Hematopoietic multipotent progenitor cell (in vitro differentiated cells): ENCODE data around the gene CERK. TPM values are rescaled to one million over a fixed set of nuclear protein-coding genes. Genes with fewer than 3 reads are reported as not detected.
A peak's percentile ranks its signal among the peaks of the same experiment; 100 is the strongest.

Source experiments
- DNase-seq, 3 donors: peaks; one replicate each; pipeline ENCODE4 v3.0.0-alpha.2; 2011 to 2015; ENCODE audit warnings: low read depth in 2 of 3, low spot score in 2 of 3
- total RNA-seq: library from RNA; depleted of rRNA; stranded (reverse); fragments of >200 nt; gene quantifications from one replicate; pipeline ENCODE4 v1.2.3, GENCODE V29; 2012

CERK gene
- total RNA-seq, 1 donor: 56.0 TPM

DNA sequence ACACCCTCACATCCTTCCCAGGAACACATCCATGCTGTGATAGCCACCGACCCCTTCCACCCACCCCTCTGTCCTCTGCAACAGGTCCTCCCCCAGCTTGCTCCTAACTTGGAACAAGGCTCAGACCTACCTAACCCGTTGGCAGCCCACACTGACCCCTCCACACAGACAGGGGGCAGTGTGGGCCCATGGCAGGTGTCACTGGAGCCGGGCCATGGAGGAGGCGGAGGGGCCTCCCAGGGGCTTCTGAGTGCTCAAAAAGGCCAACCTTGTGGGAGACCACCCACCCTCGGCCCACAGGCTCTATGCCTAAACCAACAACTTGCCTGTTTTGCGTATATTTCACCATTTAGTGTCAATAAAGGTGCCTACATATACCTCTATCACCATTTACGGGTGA is 57.0 kb downstream of the CERK start:
- peak in 1 of 3 donors; percentile 39 for DNase-seq

DNA sequence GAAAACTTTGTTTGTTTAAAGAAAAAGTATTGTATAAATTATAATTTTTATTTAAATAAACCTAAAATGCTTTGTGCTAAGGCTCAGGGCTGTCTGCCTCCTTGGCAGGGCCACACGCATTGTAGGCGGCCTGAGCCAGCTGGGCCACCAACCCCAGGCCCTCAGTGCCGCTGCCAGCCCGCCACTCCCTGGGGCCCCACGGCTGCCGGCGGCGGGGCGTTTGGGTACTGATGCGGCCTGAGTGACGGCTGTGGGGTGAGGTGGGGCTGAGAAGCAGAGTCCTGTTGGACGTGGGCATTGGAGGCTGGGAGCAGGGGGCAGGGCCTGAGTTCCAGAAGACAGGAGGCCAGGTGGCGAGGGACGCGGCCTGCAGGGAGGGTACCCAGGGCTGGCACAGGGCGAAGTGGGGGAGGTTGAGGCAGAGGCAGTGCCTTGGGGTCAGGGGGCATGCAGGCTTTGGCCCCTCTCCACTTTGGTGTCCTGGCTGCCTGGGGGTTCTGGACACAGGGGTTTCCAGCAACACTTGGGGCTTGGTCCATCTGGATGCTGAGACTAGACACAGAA is 58.3 kb downstream of the CERK start:
- no peak for DNase-seq

DNA sequence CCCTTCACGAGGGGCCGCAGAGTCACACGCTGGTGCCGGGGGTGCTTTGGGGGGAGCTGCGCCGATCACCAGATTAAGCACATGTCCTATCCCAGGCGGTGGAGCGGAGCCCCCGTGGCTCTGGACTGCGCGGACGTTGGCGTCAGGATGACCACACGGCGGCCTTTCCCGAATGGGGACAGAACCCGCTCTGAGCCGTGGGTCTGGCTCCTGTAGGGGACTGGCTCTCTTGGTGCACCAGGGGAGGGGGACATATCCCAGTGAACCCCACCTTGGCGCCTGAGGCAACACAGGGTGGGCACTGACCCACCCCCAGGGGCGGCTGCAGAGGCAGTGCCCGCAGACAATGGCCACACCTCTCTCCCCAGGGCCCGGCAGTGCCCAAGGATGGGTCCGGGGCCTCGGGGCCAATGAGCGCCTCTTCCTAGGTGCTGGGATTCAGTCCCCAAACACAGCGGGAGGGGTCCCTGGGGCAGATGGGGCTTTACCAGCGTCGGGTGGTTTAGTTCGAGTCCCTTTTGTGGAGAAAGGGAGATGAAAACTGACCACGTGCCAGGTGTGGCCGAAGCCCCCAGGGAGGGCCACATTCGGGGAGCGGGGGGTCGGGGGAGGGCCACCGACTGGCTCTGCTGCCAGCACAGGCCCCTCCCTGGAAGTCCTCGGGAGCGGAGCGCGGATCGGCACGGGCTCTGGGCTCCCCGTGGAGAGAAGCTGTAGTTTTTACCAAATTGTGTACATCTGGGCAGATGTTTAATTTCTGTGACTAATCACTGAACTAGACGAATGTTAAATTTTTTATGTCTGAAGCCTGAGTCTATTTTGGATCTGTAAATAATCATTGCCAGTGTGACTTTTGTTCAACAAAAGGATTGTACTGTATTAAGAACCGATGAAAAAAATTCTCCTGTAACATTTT is 59.0 kb downstream of the CERK start:
- no peak for DNase-seq

DNA sequence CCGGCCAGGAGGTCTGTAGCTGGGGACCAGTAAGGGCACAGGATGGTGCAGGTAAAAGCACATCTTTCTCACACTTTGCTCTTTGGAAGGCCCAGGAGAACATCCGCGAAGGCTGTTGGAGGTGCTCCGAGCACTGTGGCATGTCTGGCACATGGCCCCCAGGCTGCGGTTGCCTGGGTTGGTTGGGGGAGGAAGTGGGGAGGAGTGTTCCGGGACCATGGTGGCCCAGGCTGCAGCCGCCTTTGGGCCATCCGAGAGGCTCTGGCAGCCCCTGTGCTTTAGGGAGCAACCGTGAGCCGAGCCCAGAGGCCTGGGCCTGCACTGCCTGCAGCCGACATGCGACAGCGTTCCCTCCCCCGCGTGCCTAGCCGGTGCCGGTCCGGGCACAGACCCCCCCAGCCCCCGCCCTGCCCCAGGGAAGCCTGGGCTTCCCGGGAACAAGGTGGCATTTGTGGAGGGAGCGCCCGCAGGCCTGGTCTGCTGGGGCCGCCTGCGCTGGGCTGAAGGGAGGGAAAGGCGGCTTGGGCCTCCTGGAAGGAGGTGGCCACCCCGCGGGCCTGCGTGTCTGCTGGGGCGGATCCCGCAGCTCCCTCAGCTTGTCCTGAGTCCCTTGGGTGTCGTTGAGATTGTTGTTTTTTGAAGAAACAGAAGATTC is 59.9 kb downstream of the CERK start:
- peak in 1 of 3 donors; percentile 57 for DNase-seq

DNA sequence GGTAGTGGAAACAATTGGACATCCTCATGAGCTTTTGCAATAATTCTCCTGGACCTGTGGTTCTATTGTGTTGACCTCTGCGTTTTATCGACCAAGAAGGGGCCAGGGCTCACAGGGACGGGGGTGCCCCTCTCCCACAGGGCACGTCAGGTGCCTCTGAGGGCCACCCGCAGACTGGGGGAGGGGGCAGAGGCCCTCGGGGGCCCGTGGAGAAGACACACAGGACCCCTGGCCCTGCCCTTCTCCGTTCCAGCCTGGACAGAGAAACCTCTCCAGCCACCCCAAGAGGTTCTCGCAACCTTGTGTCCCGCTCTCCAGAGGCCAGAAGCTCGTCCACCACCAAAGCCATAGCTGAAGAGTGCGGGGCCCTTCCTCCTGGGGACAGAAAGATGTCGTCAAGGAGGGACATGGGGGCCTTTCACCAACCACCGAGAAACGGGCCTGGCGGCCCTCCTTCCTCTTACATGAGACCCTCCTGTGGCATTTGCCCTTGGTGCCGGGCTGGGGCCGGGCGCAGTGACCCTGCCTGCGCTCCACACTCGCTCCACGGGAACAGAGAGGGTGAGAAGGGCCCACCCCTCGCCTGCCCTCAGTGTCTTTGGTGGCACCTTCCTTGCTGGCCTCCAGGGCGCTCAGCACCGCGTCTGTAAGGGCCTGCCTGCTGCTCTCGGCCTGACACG is 60.6 kb downstream of the CERK start:
- DNase-seq: no peak

DNA sequence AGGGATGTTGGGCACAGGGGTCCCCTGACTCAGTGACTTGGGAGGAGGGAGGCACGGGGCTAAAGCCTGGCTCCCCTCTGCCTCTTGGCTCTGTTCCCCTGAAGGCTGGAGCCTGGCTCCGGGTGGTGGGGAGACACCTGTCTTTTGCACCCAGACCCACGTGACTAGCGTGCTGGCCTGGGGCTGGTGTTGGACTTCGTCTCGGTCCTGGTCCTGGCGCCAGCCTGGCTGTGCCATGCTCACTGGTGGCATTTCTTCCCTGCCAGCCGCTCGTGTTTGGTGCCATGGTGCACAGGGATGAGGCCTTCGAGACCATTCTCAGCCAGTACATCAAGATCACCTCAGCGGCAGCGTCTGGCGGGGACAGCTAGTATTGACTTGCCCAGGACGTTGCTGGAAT is 61.2 kb downstream of the CERK start:
- no peak for DNase-seq

DNA sequence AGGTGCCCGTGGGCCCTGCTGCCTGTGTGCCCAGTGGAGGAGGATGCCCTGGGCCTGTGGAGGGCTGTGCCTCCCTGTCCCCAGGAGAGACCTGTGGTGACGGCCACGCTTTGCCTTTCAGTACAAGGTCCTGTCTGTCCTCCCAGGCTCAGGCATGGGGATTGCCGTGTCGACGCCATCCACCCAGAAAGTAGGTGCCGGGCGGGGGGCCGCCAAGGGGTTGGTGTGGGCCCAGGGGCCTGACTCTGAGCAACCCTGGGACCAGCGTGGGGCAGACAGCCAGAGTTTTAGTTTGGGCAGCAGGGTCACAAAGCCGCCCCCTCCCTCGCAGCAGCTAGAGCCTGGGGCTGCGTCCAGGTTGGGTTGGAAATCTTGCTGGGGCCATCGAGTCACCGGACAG is 61.6 kb downstream of the CERK start:
- DNase-seq: no peak

DNA sequence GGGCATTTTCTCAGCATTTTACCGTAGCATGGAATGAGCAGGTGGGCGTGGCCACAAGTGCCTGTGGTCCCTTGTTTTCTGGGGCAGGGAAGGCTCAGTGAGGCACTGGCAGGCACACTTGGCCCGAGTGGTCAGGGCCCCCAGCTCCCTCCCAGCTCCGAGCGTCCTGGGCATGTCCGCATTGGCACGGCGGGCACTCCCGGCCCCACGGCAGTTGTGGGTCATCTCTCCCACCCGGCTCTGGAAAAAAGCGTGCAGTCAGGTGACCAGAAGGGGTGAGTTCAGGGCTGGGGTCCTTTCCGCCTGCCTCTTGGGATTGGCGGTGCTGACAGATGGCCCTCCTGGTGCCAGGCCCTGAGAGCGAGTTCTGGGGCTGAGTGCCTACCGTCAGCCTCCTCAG is 62.1 kb downstream of the CERK start:
- DNase-seq: no peak

DNA sequence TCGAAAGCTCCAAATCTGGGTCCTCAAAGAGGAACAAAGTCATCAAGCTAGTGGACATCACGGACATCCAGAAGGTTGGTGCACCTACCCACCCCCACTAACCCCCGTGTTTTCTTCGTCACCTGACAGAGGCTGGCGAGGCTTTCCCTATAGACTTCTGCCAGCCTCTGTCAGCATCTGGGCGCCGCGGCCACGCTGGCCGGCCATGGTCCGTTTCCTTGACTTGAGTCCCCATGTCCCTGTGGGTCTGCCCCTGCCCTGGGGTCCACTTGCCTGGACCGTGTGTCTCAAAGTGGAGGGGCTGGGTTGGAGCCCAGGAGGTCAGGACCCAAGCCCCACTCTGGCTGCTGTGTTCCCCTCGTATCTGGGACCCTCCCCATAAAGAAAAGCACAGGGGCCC is 62.6 kb downstream of the CERK start:
- no peak for DNase-seq

DNA sequence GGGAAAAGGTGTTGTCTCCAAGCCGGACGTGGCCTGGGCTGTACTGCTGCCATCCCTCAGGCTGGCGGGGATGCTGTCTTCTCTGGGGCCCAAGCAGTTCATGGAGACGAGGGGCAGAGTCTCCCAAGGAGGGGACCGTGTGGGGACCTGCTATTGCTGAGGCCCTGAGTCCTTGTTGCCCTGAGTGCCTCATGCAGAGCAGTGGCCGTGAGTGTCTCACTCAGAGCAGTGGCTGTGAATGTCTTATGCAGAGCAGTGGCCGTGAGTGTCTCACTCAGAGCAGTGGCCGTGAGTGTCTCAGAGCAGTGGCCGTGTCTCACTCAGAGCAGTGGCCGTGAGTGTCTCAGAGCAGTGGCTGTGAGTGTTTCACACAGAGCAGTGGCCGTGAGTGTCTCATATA is 63.1 kb downstream of the CERK start:
- DNase-seq: peak in 1 of 3 donors; percentile 20

DNA sequence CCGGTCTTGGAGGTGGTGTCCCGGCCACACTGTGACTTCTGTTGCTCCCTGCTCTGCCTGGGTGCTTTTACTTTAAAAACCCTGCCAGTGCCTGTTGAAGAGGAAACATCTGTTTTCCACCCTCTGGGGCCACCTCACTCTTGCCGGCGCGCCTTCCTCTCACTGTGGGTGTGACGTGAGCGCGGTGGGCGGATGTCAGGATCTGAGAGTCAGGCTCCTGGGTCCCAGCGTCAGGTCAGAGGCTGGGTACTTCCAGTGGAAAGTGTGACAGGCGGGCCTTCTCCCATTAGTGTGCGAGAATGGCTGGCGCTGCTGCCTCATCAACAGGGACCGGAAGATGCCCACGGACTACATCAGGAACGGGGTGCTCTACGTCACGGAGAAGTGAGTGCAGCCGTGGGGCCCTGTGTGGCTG is 63.7 kb downstream of the CERK start:
- peak; percentile 62 to 99 (median 96) for DNase-seq

DNA sequence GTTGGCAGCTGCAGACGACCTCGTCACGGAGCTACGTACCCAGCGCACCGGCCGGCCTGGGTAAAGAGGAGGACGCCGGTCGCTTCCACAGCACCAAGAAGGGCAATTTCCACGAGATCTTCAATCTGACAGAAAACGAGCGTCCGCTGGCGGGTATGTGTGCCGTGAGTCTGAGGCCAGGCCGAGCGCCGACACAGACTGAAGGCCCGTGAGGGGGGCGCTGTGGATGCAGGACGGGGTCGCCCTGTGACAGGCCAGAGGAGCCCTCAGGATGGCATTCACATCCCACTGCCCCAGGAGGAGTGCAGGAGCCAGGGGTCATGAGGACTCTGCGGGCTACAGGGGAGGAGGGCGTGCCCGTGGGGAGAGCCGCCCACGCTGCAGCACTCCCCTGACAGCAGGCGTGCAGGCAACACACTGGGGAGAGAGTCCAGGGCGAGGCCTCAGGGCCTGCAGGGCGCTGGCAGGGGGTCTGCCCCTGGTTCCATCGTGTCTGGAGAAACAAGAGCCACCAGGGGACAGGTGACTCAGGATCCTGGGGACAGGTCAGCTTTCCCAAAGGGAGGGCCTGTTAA is 64.3 kb downstream of the CERK start:
- DNase-seq: no peak

DNA sequence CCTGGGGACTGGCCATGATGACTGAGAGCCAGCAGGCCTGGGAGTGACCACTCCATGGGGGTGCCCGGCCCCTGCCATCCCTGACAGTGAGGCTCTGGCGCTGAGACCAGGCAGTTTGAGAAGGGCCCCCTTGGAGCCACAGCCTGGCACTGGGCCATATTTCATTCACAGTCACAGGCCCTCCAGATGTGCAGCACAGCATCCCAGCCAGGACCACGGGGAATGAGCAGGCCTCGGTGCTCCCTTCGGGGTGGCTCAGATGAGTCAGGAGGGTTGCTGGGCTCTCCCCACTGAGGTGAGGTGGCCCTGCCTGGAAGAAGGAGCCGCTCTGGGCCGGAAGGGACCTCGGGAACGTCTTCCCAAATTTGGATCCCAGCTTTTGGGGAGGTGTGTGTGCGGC is 64.8 kb downstream of the CERK start:
- DNase-seq: peak in 1 of 3 donors; percentile 45

DNA sequence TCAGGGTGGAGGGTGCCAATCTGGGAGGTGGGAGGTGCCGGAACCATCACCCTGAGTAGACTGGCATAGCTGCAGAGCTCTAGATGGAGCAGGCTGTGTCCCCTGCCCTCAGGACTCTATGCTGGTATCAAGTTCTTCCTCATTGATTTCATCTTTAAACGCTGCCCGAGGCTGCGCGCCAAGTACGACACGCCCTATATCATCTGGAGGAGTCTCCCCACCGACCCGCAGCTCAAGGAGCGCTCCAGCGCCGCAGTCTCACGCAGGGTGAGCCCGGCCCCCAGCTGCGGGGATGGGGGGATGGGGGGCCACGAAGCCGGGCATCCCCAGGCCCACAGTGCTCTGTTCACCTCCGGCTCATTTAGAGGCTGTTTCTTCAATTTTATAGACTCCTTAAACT is 65.3 kb downstream of the CERK start:
- peak in 1 of 3 donors; percentile 48 for DNase-seq

DNA sequence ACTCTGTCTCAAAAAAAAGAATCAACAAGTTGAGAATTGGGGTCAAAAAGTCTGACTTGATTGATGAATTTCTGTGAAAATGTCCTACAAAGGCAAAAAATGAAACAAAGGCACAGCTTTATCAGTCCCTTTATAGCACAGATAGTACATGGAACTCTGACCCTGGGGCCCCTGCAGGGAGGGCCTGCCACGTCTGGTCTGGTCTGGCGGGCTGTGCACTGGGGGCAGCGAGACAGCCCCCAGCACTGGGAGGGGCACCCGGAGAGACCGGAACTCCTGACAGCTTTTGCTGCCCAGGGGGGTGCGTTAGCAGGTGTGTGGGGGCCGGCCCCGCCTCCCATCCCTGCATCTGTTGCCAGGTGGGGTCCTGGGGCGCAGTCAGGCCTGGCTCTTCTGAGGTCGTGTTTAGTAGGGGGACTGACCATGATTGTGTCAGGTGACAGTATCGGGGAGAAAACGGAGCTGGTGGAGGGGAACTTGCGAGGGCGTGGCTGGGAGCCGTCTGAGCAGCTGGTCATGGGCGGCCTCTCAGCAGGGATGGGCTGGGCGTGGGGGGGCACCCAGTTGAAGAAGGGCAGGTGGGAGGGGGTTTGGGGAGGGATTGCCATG is 66.1 kb downstream of the CERK start:
- DNase-seq: no peak

DNA sequence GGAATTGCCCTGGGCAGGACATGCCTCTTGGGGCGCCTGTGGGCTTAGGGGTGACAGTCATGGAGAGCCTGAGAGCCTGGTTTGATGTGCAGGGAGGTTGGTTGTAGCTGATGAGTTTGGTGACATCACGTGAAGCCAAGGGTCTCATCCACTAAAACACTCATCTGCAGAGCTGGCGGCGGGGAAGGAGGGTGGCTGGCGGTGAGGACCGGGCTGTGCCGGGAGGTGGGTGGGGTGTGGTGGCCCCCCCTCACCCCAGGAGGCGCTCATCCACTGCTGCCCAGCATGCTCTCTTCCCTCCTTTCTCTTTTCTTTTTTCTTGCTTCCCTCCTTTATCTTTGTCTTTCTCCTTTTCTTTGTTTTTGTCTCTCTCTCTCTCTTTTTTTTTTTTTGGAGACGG is 68.9 kb downstream of the CERK start:
- no peak for DNase-seq

DNA sequence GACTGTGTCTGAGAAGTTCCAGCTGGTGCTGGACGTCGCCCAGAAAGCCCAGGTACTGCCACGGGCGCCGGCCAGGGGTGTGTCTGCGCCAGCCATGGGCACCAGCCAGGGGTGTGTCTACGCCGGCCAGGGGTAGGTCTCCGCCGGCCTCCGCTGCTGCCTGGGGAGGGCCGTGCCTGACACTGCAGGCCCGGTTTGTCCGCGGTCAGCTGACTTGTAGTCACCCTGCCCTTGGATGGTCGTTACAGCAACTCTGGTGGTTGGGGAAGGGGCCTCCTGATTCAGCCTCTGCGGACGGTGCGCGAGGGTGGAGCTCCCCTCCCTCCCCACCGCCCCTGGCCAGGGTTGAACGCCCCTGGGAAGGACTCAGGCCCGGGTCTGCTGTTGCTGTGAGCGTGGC is 69.9 kb downstream of the CERK start:
- no peak for DNase-seq

DNA sequence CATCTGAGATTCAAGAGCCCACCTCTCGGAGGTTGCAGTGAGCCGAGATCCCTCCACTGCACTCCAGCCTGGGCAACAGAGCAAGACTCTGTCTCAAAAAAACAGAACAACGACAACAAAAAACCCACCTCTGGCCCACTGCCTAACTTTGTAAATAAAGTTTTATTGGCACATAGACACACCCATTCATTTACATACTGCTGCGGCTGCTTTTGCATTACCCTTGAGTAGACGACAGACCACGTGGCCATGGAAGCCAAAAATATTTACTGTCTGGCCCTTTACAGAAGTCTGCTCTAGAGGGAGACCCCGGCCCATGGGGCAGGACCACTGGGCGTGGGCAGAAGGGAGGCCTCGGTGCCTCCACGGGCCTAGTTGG is 70.8 kb downstream of the CERK start:
- no peak for DNase-seq

DNA sequence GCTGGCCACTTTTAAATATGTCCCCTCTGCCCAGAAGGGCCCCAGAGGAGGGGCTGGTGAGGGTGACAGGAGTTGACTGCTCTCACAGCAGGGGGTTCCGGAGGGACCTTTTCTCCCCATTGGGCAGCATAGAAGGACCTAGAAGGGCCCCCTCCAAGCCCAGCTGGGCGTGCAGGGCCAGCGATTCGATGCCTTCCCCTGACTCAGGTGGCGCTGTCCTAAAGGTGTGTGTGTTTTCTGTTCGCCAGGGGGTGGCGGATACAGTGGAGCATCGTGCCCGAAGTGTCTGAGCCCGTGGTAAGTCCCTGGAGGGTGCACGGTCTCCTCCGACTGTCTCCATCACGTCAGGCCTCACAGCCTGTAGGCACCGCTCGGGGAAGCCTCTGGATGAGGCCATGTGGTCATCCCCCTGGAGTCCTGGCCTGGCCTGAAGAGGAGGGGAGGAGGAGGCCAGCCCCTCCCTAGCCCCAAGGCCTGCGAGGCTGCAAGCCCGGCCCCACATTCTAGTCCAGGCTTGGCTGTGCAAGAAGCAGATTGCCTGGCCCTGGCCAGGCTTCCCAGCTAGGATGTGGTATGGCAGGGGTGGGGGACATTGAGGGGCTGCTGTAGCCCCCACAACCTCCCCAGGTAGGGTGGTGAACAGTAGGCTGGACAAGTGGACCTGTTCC is 71.3 kb downstream of the CERK start:
- no peak for DNase-seq

DNA sequence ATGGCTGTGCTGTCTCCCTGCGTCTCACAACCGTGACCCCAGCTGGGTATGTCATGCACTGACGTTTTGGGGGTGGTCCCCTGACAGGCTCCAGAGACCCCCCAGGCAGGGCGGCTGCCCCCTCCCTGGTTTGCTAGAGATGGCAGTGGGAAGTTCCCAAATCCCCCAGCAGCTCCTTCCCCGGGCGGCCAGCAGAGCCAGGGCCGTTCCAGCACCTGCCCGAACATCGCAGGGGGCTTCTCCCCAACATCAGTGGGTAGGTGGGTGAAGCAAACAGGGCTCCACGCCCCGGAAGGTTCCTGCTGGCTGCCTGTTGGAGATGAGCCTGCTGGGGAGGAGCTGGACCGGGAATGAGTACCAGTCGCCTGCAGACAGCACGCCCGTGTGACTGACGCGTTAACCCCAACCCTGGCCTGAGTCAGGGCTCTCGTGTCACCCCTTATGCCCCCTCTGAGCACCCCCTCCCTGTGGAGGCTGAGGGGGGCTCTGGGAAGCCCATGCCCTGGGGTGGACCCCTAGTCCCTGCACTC is 72.2 kb downstream of the CERK start:
- DNase-seq: no peak
